Hematopoietic multipotent progenitor cell treated with erythropoietin and hydrocortisone succinate and interleukin-3 and kit ligand, for 15 days (in vitro differentiated cells): ENCODE measurements around the gene ISYNA1.

Source experiments
- DNase-seq: peaks from one replicate; pipeline ENCODE4 v3.0.0-alpha.2; 2015; ENCODE audit warnings: low spot score

The ISYNA1 gene

DNA sequence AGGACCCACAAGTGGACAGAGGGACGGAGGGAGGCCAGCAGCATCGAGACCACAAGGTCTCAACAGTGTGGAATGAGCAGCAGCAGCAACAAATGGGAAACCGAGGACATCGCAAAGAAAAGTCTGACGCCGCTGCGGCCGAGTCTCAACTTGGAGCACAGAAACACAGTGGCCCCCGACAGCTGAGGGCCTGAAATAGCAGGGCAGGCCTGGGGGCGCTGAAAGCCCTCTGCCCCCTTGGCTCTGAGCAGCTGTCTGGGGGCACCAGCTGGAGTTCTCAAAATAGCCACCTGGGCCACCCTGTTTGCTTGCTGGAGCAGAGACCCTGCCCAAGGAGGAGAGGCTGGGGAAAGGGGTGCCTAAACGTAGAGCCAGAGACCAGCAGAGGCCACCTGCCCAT, 5.9 kb upstream of the ISYNA1 start:
- DNase-seq = no peak

DNA sequence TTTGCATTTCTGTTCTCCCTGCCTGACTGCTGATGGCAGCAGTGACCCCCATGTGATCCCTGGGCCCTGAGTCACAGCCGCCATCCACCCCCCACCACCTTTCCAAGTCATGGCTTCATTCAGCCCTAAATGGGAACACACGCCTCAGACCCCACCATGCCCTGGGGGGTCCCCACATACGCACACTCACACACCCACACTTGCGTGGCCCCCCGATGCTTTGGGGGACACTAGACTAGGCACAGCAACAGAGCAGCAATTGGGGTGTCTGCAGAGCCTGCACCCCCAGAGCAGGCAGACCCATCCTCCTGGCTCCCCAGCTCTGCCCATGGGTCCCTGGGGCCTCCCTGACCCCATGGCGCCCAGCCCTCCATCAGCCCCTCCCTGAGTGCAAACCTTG, 5.5 kb upstream of the ISYNA1 start:
- DNase-seq = no peak

DNA sequence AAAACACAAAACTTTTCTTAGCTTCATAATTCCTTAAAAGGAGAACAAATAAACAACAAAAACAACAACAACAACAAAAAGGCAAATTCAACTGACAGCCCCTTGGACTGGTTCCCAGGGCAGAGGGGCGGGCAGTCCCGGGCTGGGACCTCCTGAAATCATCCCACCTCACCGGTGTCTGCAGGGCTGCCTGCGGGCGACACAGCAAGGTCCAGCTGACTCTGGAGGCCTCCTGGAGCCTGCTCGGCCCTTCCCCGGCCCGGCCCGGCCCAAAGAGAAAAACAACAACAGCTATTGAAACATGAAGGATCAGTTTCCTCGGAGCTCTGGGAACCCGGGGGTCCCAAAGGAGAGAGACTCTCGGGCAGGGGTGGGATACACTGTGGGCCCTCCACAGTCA, 5.0 kb upstream of the ISYNA1 start:
- no peak for DNase-seq

DNA sequence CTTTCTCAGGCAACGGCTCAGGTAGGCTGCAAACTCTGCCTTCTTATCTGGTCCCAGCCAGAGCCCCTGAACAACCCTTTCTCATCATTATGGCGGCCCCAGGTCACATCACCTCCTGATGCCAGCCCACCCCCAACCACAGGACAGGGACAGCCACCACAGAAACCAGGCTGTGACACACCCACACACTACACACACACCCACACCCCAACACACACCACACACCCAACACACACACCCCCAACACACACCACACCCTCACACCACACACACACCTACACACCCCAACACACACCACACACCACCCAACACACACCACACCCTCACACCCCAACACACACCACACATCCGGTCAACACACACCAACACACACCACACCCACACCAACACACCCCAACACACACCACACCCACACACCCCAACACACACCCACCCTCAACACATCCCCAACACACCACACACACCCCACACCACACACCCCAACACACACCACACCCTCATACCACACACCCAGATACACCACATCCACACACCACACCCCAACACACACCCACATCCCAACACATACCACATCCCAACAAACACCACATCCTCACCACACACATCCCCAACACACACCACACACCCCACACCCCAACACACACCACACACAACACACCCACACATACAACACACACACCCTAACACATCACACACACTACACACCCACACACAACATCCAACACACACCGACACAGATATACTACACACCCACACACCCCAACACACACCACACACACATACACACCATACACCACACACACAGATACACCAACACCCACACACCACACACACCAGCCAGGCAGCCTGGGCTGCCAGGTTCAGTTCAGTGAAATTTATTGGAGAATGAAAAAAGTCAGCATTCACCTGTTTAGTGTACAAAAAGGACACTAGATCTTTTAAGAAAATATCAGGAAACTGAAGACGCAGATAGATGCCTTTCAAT, 4.2 kb upstream of the ISYNA1 start:
- DNase-seq = no peak

DNA sequence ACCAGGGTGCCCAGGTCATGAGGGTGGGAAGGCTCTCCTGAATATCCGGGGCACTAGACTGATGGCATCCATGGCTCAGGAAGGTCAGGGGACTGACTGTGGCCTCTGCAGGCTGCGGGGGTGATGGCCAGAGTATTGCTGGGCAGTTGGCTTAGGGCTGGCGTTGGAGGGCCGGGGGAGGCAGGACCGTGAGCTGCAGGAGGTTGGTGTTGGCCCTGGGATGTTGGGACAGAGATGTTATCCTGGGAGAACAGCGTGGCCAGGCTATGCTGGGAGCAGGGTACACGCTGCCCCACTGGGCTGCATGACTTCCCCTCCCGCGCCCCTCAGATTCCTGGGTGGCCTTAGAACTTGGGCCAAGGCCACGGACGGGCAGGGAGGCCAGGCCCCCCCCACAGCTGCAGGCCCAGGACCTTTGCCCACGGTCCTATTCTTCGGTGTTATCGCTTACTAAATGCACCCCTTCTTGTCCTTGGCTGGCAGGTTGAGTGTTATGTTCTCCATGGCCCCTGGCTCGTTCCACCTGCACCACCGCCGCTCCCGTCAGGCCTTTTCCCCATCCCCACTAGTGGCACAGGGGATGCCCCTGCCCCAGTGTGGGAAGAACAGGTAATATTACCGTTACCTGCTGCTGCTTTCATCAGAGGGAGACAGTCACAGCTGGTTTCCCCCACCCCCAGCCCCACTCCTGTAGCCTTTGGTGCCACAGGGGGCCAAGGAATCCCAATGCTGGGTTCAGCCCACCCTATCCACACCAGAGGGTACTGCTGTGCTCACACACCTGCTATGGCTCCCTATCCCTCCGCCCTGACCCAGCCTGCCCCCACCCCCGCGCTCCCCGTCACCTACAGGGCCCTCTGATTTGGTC, 3.2 kb upstream of the ISYNA1 start:
- DNase-seq = no peak

DNA sequence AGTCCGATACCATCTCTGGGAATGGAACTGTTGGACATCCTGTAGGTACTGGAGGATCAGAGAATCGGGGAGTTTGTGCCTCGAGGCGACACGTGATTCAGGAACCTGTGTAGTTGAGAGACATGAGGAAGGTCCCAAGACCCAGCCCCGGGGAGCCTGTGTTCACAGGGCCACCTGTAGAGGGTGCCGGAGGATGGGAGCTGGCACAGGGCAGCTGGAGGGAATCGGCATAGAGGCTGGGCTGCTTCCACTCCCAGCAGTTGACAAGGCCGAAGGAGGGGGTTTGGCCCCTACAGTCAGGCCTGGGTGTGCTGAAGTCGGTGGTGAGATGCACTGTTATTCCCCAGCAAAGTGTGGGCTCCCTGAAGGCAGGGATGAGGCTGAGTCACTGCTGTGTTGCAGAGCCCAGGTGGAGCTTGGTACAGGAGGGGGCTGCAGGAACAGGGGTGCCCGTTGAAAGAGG, 2.5 kb upstream of the ISYNA1 start:
- DNase-seq = no peak

DNA sequence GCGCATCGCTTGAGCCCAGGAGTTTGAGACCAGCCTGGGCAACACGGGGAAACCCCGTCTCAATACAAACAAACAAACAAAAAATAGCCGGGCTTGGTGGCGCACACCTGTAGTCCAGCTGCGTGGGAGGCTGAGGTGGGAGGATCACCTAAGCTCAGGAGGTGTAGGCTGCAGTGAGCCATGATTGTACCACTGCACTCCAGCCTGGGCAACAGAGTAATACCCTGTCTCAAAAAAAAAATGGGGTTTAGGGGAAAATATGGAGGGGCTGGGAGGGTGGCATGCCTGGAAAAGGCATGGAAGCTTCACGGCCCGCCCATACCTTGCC, 1.9 kb upstream of the ISYNA1 start:
- DNase-seq = no peak

DNA sequence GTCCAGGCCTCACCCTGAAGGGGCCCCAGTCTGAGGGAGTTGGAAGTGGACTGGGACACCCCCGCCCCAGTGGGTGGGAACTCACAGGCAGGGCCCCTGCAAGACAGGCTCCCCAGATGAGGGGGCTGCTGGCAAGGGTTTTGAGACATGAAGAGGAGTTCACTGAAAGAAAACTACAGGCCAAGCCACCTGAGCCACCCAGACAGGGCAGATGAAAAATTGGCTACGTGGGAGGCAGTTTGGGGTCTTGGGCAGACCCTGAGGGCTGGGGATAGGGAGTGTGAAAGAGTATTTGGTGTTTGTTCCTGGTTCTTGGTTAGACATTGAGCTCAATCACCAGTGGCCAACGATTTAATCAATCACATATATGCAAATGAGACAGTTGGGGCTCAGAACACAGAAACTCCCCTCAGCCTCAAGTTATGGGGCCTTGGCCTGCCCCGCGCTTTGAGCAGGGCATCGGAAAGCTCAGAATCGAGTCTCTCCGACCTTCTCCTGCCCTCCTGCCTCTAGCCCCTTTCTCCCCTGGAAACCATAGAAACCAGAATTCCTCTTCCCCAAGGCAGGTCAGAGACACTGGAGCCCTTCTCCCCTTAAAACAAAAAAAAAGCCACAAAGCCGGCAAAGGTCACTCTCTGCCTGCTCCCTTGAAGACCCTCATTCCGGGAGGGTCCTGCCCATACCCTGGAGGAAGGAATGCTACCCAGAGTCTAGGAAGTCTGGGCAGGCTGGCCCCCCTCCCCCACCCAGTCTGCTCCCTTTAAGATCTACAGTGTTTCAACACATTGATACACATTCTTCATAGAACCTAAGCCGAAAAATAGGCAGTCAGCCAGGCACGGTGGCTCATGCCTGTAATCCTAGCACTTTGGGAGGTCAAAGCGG, 1.3 kb upstream of the ISYNA1 start:
- no peak for DNase-seq

DNA sequence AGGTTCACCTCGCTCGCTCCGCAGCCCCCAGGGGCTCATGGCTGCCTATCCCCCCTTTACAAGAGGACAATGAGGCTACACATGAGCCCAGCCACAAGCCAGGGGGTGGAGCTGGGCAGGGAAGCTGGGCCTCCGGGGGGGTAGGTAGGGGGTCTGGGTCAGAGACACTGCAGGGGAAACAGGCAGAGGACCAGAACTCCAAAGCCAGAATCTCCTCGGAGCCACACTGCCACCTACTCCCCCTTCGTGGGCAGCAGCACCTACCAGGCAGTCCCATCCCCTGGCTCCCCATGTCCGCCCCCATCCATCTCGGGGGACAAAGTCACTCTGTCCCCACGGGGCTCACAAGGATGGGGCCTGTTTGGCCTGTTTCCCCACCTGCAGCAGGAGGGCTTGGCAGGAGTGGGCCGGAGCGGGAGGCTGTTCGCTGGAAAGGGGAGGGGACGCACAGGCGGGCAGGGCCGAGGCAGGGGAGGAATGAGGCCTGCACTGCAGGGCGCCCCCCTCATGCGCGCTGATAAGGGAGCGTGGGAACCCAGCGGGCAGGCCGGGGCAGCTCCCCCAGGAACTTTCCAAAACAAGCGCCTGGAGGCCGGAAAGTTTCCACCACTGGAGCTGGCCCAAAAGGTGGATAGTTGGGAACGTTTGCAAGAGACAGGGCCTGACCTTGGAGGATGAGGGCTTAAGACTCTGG, 545 bp upstream of the ISYNA1 start:
- no peak for DNase-seq

DNA sequence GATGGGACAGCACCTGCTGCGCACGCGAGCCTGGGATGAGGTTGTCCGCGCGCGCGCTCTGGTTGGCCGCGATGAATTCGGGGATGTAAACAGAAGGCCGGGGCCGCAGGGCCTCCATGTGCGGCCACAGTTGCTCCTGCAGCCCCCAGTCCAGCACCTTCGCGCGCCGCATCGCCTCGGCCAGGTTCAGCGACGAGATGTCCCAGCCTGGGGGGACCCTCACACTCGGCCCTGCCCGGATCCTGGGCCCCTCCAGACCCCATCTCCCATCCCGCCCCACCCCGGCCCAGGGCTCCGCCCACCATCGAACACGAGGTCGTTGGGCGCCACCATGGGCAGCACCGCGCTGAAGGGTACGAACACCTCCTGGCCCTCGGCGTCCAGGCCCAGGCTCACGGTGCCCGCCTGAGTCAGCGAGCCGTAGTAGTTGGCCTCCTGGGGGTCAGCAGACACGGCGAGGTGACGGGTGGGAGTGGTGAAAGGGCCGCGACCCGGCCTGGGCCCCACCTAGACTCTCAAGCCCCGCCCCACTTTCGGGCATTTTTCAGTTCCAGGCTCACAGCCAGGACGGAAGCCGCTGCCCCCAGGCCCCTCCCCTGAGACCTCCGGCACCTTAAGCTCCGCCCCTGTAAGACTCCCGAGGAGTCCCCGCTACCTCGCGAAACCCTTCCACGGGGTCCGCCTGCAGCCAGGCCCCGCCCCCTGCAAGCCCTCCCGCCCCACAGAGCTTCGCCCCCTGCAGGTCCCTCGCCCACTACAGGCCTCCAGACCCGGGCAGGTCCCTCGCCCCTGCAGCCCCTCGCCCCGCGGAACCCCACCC, 1.1 kb downstream of the ISYNA1 start:
- DNase-seq = peak; percentile 46

DNA sequence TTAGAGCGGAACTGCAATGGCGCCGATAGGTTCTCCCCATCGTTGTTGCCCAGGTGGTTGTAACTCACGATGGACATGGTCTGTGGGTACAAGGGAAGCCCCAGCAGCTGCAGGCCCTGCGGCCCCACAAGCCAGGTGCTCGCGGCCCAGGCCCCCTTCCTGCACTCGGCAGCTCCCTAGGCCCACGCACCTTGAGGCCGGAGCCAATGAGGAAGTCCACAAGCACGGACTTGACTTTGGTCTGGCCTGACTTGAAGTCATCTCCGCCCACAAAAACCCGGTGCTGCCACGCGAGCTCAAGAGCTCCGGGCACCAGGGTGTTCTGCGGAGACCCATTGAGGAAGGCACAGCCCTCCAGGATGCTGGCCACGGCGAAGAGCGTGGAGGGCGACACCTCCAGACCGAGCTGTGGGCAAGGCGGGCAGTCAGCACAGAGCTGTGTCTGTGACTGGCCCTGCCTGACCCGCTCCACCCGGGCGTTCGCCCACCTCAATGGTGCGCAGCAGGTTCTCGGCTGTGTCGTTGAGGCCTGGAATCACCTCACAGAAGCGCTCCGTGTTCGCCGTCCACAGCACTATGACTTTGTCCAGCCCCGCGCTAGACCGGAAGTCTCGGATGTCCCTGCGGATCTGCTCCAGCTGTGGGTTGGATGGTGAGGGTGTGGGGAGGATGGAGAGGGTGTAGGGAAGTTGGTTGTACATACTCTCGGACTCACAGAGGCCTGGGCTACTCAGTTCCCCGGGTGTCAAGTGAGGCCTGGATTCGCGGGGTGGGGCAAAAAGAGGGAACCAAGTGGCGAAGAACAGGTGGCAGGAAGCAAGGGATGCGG, 1.9 kb downstream of the ISYNA1 start:
- no peak for DNase-seq

DNA sequence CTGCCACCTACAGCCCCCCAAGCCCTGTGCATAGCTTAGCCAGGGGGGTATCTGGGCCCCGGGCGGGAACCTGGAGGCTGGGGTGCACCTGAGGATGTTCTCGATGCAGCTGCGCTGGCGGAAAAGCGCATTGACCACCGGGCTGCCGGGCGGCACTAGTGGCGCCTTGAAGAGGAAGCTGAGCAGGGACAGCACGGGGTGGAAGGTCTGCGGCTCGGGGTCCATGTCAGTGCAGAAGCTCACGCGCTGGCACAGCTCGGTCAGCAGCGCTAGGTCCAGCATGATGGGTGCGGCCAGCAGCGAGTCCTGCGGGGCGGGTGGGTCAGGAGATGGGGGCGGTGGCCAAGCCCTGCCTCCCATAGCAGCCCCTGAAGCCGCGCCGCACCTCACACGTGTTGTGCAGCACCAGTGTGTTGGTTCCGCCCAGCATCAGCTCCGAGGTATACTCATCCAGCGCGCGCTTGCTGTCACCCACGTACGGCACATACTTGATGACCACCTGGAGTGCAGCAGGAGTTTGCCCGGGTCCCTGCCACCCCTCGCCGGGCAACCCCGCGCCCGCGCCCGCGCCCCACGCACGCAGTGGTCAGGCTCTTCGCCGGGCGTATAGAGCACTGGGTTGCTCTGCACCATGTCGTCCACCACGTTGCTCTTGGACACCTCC, 2.6 kb downstream of the ISYNA1 start:
- DNase-seq = no peak

DNA sequence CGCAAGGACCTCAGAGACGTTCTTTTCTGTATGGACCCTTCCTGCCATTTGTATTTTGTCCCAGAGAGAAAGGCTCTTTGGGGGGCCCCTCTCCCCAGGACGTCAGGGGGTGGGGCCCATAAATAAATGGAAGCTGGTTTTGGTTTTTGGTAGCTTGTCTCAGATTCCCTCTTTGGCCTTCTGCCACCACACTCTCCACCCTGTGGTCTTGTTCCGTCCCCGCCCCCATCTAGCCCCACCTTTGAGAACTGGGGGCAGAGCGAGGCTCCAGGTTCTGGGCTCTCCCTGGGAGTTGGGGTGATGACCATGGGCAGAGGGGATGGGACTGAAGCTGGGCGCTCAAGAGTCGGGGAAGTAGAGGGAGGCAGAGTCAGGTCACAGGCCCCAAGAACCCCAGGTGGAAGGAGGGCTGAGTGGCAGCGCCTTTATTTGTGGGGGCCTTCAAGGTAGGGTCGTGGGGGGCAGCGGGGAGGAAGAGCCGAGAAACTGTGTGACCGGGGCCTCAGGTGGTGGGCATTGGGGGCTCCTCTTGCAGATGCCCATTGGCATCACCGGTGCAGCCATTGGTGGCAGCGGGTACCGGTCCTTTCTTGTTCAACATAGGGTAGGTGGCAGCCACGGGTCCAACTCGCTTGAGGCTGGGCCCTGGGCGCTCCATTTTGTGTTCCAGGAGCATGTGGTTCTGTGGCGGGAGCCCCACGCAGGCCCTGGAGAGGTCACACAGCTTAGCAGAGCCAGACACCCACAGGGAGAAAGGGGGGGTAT, 3.3 kb downstream of the ISYNA1 start:
- no peak for DNase-seq

DNA sequence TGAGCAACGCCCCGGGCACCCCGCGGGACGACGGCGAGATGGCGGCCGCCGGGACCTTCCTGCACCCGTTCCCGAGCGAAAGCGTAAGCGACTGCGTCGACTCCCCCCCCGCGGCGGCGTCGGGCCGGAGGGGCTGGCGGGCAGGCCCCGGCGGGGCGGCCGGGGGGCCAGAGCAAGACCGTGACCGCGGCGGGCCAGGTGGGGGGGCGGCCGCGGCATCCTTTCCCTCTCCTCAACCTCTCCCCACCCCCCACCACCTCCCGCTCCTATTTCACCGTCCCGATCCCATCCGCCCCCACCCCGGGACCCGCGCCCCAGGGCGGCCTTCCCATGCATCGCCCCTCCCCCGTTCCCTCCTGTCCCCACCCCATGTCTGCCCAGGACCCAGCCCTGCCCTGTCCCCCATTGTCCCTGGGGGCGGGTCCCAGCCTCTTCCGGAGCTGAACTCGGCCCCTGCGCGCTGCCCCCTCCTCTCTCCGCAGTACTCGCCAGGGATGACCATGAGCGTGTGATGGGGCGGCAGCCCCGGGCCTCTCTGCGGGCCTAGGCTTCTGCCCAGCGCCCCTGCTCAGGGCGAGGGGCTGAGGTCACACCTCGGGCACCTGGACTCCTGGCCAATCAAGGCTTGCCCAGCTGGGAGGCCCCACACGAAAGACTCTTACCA, 4.1 kb downstream of the ISYNA1 start:
- no peak for DNase-seq

DNA sequence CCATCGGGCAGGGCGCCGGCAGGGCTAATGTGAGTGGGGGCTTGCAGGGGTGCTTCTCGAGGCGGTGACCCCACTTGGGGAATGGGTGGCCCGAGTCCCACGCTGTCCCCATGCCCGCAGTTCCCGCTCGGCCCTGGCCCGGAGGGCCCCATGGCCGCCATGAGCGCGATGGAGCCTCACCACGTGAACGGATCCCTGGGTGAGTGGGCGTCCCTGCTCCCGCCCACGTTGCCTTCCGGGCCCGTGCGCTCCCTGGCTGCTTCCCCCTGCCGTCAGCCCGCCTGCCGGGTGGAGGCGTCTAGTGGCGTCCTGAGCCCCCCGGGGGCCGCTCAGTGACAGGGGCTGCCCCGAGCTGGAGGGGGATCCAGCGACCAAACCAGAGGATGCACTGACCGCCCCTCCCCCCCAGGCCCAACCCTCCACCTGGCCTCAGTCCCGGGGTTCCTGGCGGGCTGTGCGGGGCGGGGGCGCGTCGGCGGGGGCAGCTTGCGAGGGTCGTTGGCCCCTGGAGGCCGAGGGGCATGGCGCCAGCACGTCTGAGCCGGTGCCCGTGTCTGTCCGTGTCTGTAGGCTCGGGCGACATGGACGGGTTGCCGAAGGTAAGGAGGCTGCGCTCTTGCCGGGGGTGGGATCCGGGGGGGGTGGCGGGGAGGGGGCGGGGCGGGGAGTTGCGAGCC, 4.8 kb downstream of the ISYNA1 start:
- DNase-seq = no peak

DNA sequence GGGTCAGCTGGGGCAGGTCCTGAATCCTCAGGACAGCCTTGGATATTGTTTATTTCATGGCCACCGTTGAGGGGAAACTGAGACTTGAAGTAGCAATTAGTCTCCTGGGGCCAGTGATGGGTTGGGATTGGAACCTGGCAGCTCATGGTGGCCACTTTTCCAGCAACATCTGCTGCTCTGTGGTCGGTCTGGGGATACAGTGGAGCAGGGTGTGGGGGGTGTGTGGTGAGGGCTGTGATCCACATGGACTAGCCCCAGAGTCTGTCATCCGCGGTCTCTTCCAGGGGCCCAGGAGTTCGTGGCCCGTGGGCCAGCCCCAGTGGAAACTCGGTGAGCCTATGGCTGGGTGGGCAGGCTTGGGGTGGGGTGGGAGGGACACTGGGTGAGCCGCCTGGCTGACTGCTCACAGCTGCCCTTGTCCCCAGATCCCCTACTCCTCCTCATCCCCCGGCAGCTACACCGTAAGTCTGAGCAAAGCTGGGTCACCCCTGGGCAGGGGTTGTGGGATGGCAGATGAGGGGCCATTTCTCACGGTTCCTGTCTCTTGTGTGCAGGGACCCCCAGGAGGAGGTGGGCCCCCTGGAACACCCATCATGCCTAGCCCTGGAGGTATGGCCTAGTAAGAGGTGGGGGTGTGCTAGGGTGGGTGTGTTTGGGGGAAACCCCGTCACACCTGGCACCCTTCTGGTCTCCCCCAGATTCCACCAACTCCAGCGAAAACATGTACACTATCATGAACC, 5.5 kb downstream of the ISYNA1 start:
- DNase-seq = no peak
